NCI-H2029 treated with DMSO at 0.1 percent for 48 hours (cell line): ENCODE results near the gene MAG.

Experiments used
- DNase-seq: peaks from one replicate; lab custom pipeline; 2025; lab: John Stamatoyannopoulos, UW

MAG gene

GRCh38 chr19:35291916-35292315, at the start of gene MAG:
Gene MAG (plus strand): TSS chr19:35292161. CDS start chr19:35295409, 3,248 bp downstream.
- DNase-seq, result no peak

GRCh38 chr19:35246466-35247092, 45.4 kb upstream of the MAG start:
- no peak for DNase-seq

- peak; percentile 63 for DNase-seq
Observed at GRCh38 chr19:35247526-35248309, 44.2 kb upstream of the MAG start.

GRCh38 chr19:35248310-35249145, 43.4 kb upstream of the MAG start, which contains the start of gene LSR:
Gene LSR (plus strand): TSS chr19:35249002. CDS start chr19:35249023, 21 bp downstream.
- peak; percentile 91 for DNase-seq

GRCh38 chr19:35249146-35249847, 42.7 kb upstream of the MAG start:
- DNase-seq, result no peak

- DNase-seq, result peak; percentile 53
Observed at GRCh38 chr19:35249848-35250711, 41.9 kb upstream of the MAG start.

GRCh38 chr19:35251456-35251855, 40.5 kb upstream of the MAG start:
- no peak for DNase-seq

- DNase-seq, result no peak
Observed at GRCh38 chr19:35253316-35254286, 38.4 kb upstream of the MAG start.

- DNase-seq, result no peak
Observed at GRCh38 chr19:35254341-35255297, 37.3 kb upstream of the MAG start.

GRCh38 chr19:35256566-35256965, 35.4 kb upstream of the MAG start:
- no peak for DNase-seq

- DNase-seq, result no peak
Observed at GRCh38 chr19:35257113-35257461, 34.9 kb upstream of the MAG start.

- no peak for DNase-seq
Observed at GRCh38 chr19:35260694-35261304, 31.2 kb upstream of the MAG start.

- DNase-seq, result no peak
Observed at GRCh38 chr19:35261356-35262100, 30.4 kb upstream of the MAG start.

GRCh38 chr19:35262101-35262761, 29.7 kb upstream of the MAG start:
- DNase-seq, result no peak

GRCh38 chr19:35264268-35265125, 27.5 kb upstream of the MAG start:
- DNase-seq, result no peak
